HepG2 (cell line): ENCODE measurements around the gene TWF1. TPM values are rescaled to one million over a fixed set of nuclear protein-coding genes. Genes with fewer than 3 reads are reported as not detected.

Source experiments
- HOXA5 ChIP-seq: sonication (generic); formaldehyde crosslinking; IDR thresholded peaks from 2 replicates; pipeline ENCODE4 v1.4.0; 2020; ENCODE audit warnings: missing genetic modification reagents
- IKZF4 ChIP-seq: sonication (generic); formaldehyde crosslinking; IDR thresholded peaks from 2 replicates; pipeline ENCODE4 v1.5.1; 2020; ENCODE audit warnings: borderline replicate concordance, mild to moderate bottlenecking, low read depth, missing genetic modification reagents; ENCODE audit errors: not compliant biosample characterization
- IKZF5 ChIP-seq: IDR thresholded peaks from 2 replicates; pipeline ENCODE4 v1.6.1; 2018; ENCODE audit warnings: missing genetic modification reagents, mild to moderate bottlenecking, missing compliant biosample characterization
- KLF11 ChIP-seq: IDR thresholded peaks from 2 replicates; pipeline ENCODE4 v1.6.1; 2016; ENCODE audit warnings: missing compliant biosample characterization
- PRDM15 ChIP-seq: sonication (generic); formaldehyde crosslinking; IDR thresholded peaks from 2 replicates; pipeline ENCODE4 v1.4.0; 2020; ENCODE audit warnings: missing genetic modification reagents
- RFXAP ChIP-seq: sonication (generic); formaldehyde crosslinking; IDR thresholded peaks from 2 replicates; pipeline ENCODE4 v1.4.0; 2020; ENCODE audit warnings: missing genetic modification reagents, borderline replicate concordance
- SALL1 ChIP-seq: sonication (generic); formaldehyde crosslinking; IDR thresholded peaks from 2 replicates; pipeline ENCODE4 v1.8.0; 2022; ENCODE audit warnings: mild to moderate bottlenecking, missing genetic modification reagents
- STAG1 ChIP-seq: sonication (generic); formaldehyde crosslinking; IDR thresholded peaks from 2 replicates; pipeline ENCODE4 v1.4.0; 2020; ENCODE audit warnings: missing genetic modification reagents
- TFDP1 ChIP-seq: IDR thresholded peaks from 2 replicates; pipeline ENCODE4 v1.6.1; 2016; ENCODE audit warnings: missing compliant biosample characterization, missing genetic modification reagents, borderline replicate concordance
- TGIF2 ChIP-seq: IDR thresholded peaks from 2 replicates; pipeline ENCODE4 v1.6.1; 2016; ENCODE audit warnings: control low read depth, missing compliant biosample characterization
- THAP7 ChIP-seq: sonication (generic); formaldehyde crosslinking; IDR thresholded peaks from 2 replicates; pipeline ENCODE4 v1.8.1; 2023; ENCODE audit warnings: mild to moderate bottlenecking, missing genetic modification reagents
- TRIM22 ChIP-seq: fragments of 450-650 bp; IDR thresholded peaks from 2 replicates; pipeline ENCODE4 v1.6.1; 2017
- ZFX ChIP-seq: sonication (generic); formaldehyde crosslinking; IDR thresholded peaks from 2 replicates; pipeline ENCODE4 v1.4.0; 2020; ENCODE audit warnings: mild to moderate bottlenecking, low read depth, missing genetic modification reagents, moderate library complexity
- ZMYM2 ChIP-seq: sonication (generic); formaldehyde crosslinking; IDR thresholded peaks from 2 replicates; pipeline ENCODE4 v1.8.0; 2022; ENCODE audit warnings: mild to moderate bottlenecking, missing genetic modification reagents
- ZNF34 ChIP-seq: sonication (generic); formaldehyde crosslinking; IDR thresholded peaks from 2 replicates; pipeline ENCODE4 v1.4.0; 2020; ENCODE audit warnings: mild to moderate bottlenecking, missing genetic modification reagents, borderline replicate concordance
- ZNF75D ChIP-seq: sonication (generic); formaldehyde crosslinking; IDR thresholded peaks from 2 replicates; pipeline ENCODE4 v1.8.1; 2023; ENCODE audit warnings: missing genetic modification reagents, mild to moderate bottlenecking, borderline replicate concordance
- ZNF839 ChIP-seq: sonication (generic); formaldehyde crosslinking; IDR thresholded peaks from 2 replicates; pipeline ENCODE4 v1.4.0; 2020; ENCODE audit warnings: missing genetic modification reagents, mild to moderate bottlenecking, borderline replicate concordance
- ZUFSP ChIP-seq: sonication (generic); formaldehyde crosslinking; IDR thresholded peaks from 2 replicates; pipeline ENCODE4 v1.9.0; 2021; ENCODE audit warnings: missing genetic modification reagents, mild to moderate bottlenecking, borderline replicate concordance
- polyA plus RNA-seq, 8 experiments: library from polyadenylated mRNA; depleted of rRNA in 3 of 8; stranded (reverse) in 7 of 8; unstranded in 1 of 8; fragments of >200 nt; fragmentation: Illumina TruSeq in 4 of 8; extraction: Trizol in 4 of 8; gene quantifications; 2 replicates each; pipeline versions ENCODE4 v1.2.1 to v1.2.3, GENCODE V29; 2011 to 2016; ENCODE audit warnings: low read depth in 4 of 8, missing spikeins in 1 of 8, mixed read lengths in 1 of 8; ENCODE audit not compliant: insufficient read depth in 1 of 8
- total RNA-seq, 5 experiments: library from RNA; depleted of rRNA; stranded (reverse); fragments of >200 nt; fragmentation: Illumina TruSeq; extraction: Trizol; gene quantifications; 2 replicates each; pipeline ENCODE4 v1.2.3, GENCODE V29; 2016; ENCODE audit warnings: low read depth in 1 of 5

The TWF1 gene
- total and polyA plus RNA-seq, 2 of the 13 experiments (the other 11 are each of a cell fraction or from before 2014, with no cell fraction given): 32.3 to 85.5 TPM

GRCh38 chr12:43835656-43836474 lies 29.7 kb upstream of the TWF1 start, which contains the start of gene TMEM117 (continued):
- TF ChIP-seq IKZF5 (CRISPR knock-in tag) (0 out of 2 replicates have a peak, but pooled peaks have one; percentile 15), THAP7 (CRISPR knock-in tag) (peak; percentile 73; the same call in 1 of the 2 replicates), STAG1 (CRISPR knock-in tag) (0 out of 2 replicates have a peak, but pooled peaks have one; percentile 2), ZNF75D (CRISPR knock-in tag) (no peak), SALL1 (peak; percentile 55), ZMYM2 (CRISPR knock-in tag) (no peak), ZUFSP (CRISPR knock-in tag) (no peak), ZNF34 (CRISPR knock-in tag) (no peak), ZFX (peak; percentile 77), HOXA5 (CRISPR knock-in tag) (no peak), KLF11 (CRISPR knock-in tag) (no peak), ZNF839 (CRISPR knock-in tag) (no peak), IKZF4 (CRISPR knock-in tag) (no peak), TFDP1 (CRISPR knock-in tag) (peak; percentile 83; the same call in 1 of the 2 replicates), TRIM22 (no peak), PRDM15 (CRISPR knock-in tag) (0 out of 2 replicates have a peak, but pooled peaks have one; percentile 24), RFXAP (CRISPR knock-in tag) (no peak), TGIF2 (no peak)
